Stimulated activated effector memory CD8-positive, alpha-beta T cell treated with anti-CD3 and anti-CD28 coated beads, Interleukin-12 subunit alpha, Interleukin-12 subunit beta, amount 100 ng/mL, for 72 hours (primary cell): ENCODE measurements around the gene SORL1-AS1.

Source experiments
- ATAC-seq: fragments of 150-1000 bp; cut with Tn5 transposase; 2 replicates; pipeline ENCODE4 v1.10.0; 2021
- DNase-seq, 2 donors: peaks; one replicate each; pipeline ENCODE4 v3.0.0; 2021 to 2022; ENCODE audit warnings: low spot score in 2 of 2
- H3K27ac Mint-ChIP-seq: one replicate; pipeline ENCODE4 v1.8.0; 2022; ENCODE audit warnings: mild to moderate bottlenecking, mixed read lengths
- H3K36me3 Mint-ChIP-seq: one replicate; pipeline ENCODE4 v1.8.0; 2022; ENCODE audit warnings: mild to moderate bottlenecking, mixed read lengths
- H3K4me1 Mint-ChIP-seq: one replicate; pipeline ENCODE4 v1.8.0; 2022; ENCODE audit warnings: mixed read lengths
- H3K4me3 Mint-ChIP-seq: one replicate; pipeline ENCODE4 v1.8.0; 2022; ENCODE audit warnings: mild to moderate bottlenecking, mixed read lengths
- H3K9me3 Mint-ChIP-seq: one replicate; pipeline ENCODE4 v1.8.0; 2022; ENCODE audit warnings: mixed read lengths

Gene SORL1-AS1

DNA sequence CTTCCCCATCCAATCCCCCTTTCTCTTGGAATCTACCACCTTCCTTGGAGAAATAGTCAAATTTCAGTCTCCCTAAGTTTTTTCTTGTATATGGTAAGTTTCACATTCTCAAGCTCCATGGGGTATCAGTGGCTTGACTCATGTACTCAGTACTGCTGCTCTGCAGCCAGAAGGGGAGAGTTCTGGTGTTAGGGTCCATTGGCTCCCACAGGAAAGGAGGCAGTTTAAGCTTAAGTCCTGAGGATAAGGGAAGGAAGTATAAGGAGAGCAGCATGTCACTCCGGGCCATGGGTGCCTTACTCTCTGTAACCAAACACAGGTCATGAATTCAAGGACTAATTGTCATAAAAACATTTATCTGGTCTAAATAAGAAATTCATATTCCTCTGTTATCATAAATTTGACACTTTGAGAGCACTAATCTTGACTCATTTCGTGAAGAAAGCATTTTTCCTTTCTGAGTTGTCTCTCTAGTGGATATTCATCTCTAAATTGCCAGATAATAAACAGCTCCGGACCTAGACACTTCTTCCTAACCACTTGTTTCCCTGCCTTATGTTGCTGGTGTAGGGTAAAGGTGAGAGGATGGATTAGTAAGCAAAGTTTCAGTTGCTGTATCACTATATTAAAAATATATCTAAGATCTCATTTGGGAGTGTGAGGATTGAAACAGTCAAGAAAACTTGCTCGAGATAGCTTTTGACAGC lies 20.8 kb downstream of the SORL1-AS1 start:
- ATAC-seq (peak; percentile 98), DNase-seq (no peak)
- Mint-ChIP-seq H3K4me1 (peaks cover 20% of the 10 kb centered on the region), H3K9me3 (no peaks in the 10 kb centered on the region), H3K36me3 (peaks cover 6% of the 10 kb centered on the region), H3K27ac (peak overlapping the region; percentile 36), H3K4me3 (peak overlapping the region; percentile 2)

DNA sequence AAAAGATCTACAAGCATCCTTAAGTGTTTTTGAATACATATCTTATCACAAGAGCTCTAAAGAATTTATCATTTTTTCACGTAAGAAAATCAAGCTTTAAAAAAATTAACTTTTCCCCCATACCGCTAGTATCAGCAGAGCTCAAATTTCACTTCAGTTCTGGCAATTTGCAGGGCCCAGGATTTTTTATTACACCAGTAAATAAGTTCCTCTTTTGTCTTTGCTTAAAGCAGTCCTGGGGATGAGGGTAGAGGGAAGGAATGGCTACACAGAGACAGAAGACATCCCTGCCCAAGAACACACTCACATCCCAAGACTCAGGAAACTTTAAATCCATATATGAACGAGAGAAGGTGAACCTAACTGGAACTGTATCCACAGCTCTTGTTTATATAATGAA lies 23.2 kb downstream of the SORL1-AS1 start:
- Mint-ChIP-seq H3K4me1 (peaks cover 19% of the 10 kb centered on the region), H3K36me3 (peaks cover 6% of the 10 kb centered on the region), H3K4me3 (no peak overlapping the region), H3K9me3 (no peaks in the 10 kb centered on the region), H3K27ac (no peak overlapping the region)
- DNase-seq, result no peak
- no peak for ATAC-seq

DNA sequence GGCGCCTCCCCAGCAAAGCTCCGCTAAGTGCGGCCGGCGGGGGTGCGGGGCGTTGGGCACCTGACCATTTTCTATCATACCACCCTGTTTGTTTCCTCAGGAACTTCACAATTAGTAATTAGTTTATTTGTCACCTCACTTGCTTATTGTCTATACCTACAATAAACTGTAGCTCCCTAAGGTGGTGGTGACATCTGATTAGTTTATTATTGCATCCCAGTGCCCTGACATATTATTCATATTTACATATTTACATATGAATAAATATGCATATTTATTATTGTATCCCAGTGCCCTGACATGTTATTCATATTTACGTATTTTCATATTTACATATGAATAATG lies 25.4 kb downstream of the SORL1-AS1 start:
- Mint-ChIP-seq H3K9me3 (no peaks in the 10 kb centered on the region), H3K4me1 (peaks cover 34% of the 10 kb centered on the region), H3K27ac (no peak overlapping the region), H3K4me3 (peak overlapping the region; percentile 50), H3K36me3 (peaks cover 6% of the 10 kb centered on the region)
- no peak for DNase-seq
- no peak for ATAC-seq

DNA sequence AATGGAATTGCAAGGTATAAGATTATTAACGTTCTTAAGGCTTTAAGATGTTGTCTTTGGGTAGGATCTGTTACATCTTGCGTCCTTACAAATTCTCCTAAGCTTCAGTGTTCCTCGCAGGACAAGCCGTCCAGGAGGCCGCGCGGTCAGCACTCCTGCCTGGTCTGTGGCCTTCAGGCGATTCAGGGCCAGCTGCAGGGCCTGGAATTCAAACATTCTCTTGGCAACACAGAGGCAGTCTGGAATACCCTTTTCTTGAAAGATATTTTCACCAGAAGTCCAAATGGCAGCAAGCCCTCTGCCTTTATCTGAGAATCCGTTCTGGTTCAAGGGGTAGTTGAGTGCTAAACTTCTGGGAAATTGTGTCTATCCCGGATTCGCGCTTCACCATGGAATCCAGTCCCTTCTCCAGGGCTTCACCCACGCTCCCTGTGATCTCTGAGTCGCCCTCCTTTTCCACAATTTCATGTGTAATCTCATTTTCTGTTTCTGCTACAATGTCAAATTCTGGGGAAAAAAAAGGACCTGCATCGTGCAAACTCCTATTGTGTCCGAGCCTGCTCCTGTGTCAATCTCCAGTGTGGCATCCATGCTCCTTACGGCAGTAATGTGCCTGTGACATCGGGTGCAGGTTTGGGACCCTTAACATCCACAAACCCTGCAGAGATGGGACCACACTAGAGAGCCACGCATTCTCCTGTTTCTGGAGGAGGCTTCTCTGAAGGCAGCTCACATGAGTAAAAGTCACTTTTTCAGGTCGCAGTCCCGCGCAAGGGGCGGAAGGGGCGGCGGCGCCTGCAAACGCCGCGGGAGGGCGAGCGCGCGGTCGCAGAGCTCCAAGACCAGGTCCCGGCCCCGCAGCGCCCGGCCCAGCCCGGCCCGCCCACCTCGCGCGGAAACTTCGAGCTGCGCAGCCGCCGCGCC lies 26.0 kb downstream of the SORL1-AS1 start:
- peak overlapping the region; percentile 50 for H3K4me3 Mint-ChIP-seq
- peak; percentile 65 for ATAC-seq
- H3K9me3 Mint-ChIP-seq, result no peaks in the 10 kb centered on the region
- peaks cover 29% of the 10 kb centered on the region for H3K4me1 Mint-ChIP-seq
- no peak overlapping the region for H3K27ac Mint-ChIP-seq
- peaks cover 4% of the 10 kb centered on the region for H3K36me3 Mint-ChIP-seq
- DNase-seq, result peak in 1 of 2 donors; percentile 22

DNA sequence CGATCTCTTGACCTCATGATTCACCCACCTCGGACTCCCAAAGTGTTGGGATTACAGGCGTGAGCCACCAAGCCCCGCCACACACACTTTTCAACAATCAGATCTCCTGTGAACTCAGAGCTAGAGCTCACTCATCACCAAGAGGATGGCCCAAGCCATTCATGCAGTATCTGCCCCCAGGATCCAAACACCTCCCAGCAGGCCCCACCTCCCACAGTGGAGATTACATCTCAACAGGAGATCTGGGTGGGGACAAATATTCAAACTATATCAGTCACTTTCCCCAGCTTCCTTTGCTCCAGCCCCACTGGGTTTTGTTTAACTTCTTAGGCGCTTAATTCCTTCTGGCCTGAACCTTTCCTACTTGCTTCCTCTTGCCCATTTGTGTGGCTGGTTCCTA lies 26.9 kb downstream of the SORL1-AS1 start:
- H3K9me3 Mint-ChIP-seq, result no peaks in the 10 kb centered on the region
- DNase-seq (no peak), ATAC-seq (no peak)
- H3K4me3 Mint-ChIP-seq, result no peak overlapping the region
- peaks cover 26% of the 10 kb centered on the region for H3K4me1 Mint-ChIP-seq
- no peaks in the 10 kb centered on the region for H3K36me3 Mint-ChIP-seq
- H3K27ac Mint-ChIP-seq, result no peak overlapping the region

DNA sequence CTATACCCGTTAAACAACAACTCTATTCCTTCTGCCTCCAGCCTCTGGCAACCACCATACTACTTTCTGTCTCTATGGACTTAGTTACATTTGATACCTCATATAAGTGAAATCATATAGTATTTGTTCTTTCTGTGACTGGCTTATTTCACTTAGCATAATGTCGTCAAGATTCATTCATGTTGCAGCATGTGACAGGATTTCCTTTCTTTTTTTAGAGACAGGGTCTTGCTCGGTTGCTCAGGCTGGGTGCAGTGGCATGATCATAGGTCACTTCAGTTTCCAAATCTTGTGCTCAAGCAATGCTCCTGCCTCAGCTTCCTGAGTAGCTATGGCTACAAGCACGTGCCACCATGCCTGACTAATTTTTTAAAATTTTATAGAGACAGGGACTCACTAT lies 30.1 kb downstream of the SORL1-AS1 start:
- Mint-ChIP-seq H3K4me3 (no peak overlapping the region), H3K4me1 (peaks cover 43% of the 10 kb centered on the region)
- no peak for ATAC-seq

DNA sequence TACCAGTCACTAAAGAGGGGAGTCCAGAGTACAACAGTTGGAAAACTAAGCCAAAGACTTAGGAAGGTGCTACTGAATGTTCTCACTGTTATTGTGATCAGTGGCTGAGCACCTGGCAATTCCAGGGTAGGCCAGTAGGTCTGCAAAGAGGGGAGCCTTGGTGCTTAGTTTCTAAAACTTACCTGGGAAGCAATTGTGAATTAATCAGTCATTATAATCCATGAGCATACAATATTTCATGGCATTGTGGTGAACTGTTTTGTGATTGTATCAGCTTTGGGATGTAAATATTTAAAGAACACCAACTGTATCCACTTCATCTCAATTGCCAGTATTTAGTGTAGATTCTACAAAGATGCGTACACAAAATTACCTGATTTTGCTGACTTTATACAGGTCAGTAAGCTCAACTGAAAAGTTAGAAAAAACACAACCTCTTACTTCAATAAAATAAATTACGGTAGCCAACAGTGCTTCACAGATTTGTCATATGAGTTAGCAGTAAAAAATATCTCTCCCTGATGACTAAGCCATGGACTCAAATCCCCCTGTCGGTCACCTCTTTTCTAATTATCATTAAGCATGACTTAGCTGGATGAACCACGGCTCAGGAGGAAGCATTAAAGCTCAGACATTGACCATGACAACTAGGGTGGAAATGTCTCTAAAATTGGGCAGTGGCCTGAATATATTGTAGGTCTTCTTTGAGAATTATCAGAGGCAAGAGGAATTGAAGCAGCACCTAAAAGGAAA lies 31.4 kb downstream of the SORL1-AS1 start:
- no peak overlapping the region for H3K4me3 Mint-ChIP-seq
- H3K27ac Mint-ChIP-seq, result peak overlapping the region; percentile 2
- peaks cover 50% of the 10 kb centered on the region for H3K4me1 Mint-ChIP-seq
- ATAC-seq (no peak), DNase-seq (no peak)
- H3K9me3 Mint-ChIP-seq, result no peaks in the 10 kb centered on the region
- H3K36me3 Mint-ChIP-seq, result no peaks in the 10 kb centered on the region

More for the DNA sequence above, 30.1 kb downstream of the SORL1-AS1 start:
- DNase-seq, result no peak
- Mint-ChIP-seq H3K27ac (no peak overlapping the region), H3K9me3 (no peaks in the 10 kb centered on the region), H3K36me3 (no peaks in the 10 kb centered on the region)

DNA sequence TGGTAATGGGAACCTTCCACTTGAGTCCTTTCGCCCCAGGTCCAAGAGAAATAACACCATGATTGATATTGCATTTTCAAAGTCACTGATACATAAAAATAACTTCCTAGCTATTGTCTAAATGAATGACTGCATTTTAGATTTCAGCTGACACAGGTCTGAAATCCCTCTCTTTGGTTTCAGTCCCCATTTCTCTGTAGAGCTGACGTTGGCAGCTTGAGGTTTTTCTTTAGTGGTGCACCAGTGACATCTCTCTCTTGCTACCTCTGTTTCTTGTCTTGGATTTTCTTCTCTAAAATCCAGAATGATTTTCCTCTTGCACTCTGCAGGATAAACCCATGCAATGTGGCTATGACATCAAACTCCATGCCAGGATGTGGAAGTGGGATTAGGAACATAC lies 32.4 kb downstream of the SORL1-AS1 start:
- H3K36me3 Mint-ChIP-seq, result no peaks in the 10 kb centered on the region
- H3K4me1 Mint-ChIP-seq, result peaks cover 50% of the 10 kb centered on the region
- ATAC-seq (peak; percentile 33), DNase-seq (no peak)
- H3K9me3 Mint-ChIP-seq, result no peaks in the 10 kb centered on the region
- H3K4me3 Mint-ChIP-seq, result no peak overlapping the region
- no peak overlapping the region for H3K27ac Mint-ChIP-seq

DNA sequence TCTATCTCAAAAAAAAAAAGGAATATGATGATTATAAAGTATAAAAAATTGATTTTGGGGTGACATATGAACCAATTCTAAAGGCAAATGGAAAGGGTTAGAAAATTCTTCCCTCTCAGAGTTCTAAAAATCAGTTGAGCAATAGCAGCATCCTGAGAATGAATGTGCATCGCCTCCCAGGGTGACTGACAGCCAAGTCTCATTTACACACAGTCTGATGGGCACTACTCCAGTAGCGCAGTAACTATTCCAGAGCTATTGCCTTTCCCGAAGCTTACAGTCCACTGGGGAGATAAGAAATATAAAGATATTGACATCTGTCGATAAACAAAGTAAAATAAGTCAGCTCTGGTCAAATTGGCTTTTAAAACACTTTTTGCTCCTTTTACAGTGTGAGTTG lies 32.9 kb downstream of the SORL1-AS1 start:
- H3K4me3 Mint-ChIP-seq, result no peak overlapping the region
- no peaks in the 10 kb centered on the region for H3K9me3 Mint-ChIP-seq
- ATAC-seq (no peak), DNase-seq (no peak)
- H3K27ac Mint-ChIP-seq, result no peak overlapping the region
- H3K36me3 Mint-ChIP-seq, result no peaks in the 10 kb centered on the region
- peaks cover 50% of the 10 kb centered on the region for H3K4me1 Mint-ChIP-seq

DNA sequence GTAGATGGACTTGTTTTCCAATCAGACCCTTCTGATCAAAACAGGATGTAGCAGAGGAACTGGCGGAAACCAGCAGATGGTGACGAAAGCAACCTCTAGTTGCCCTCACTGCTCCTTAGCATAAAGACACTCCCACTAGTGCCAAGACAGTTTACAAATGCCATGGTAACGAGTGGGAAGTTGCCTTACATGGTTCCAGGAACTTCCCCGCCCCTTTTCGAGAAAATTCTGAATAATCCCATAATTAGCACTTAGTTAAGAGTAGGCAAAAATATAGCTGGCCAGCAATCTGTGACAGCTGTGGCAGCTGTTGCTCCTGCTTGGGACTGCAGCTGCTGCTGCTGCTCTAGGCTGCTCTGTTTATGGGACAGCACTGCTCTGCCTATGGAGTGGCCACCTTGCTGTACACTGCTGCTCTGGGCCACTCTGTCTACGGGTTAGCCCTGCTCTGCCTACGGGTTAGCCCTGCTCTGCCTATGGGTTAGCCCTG lies 34.1 kb downstream of the SORL1-AS1 start:
- Mint-ChIP-seq H3K9me3 (no peaks in the 10 kb centered on the region), H3K4me1 (peaks cover 41% of the 10 kb centered on the region), H3K36me3 (no peaks in the 10 kb centered on the region), H3K27ac (peak overlapping the region; percentile 21), H3K4me3 (no peak overlapping the region)
- peak; percentile 74 for ATAC-seq
- no peak for DNase-seq

DNA sequence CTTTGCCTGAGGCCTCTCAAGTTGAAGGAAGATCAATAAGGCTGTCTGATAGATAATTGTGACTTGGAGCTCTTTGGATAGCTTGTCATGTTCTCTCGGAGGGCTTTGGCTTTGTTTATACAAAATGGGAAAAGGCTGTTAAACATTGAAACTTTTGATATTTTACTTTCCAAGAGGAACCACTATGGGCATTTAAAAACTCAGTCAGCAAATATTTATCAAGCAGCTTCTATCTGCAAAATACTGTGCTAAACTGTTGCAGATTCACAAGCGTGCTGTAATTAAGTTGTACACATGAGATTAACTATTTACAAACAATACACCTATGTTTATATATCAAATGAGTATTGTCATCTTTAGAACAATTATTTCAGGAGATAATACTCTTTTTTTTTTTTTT lies 35.2 kb downstream of the SORL1-AS1 start:
- ATAC-seq, result no peak
- H3K36me3 Mint-ChIP-seq, result no peaks in the 10 kb centered on the region
- peak overlapping the region; percentile 69 for H3K27ac Mint-ChIP-seq
- no peak for DNase-seq
- H3K4me1 Mint-ChIP-seq, result peaks cover 34% of the 10 kb centered on the region
- peak overlapping the region; percentile 44 for H3K4me3 Mint-ChIP-seq
- no peaks in the 10 kb centered on the region for H3K9me3 Mint-ChIP-seq

DNA sequence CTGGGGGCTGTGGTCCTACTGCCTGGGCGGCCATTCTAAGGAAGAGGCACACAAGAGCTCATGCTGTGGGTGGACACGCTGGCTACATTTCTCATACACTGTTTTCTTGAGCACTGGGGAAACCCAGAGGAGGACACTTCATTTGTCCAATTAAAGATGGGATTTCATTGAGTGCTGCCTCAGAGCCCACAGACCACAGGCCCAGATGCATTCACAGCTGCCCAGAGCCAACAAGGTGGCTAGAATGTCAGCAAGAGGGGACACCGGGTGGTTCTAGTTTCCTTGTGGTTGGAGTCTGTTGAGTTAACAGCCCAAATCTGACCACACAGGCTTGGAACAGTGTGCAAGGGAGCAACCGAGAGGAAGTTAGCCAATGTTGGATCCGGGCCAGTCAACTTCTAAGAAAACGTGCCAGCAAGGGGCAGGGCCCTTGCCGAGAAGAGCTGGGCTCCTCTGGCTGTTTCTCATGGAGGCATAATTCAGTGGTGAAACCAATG lies 35.7 kb downstream of the SORL1-AS1 start:
- Mint-ChIP-seq H3K27ac (peak overlapping the region; percentile 69), H3K9me3 (no peaks in the 10 kb centered on the region), H3K4me3 (peak overlapping the region; percentile 44), H3K4me1 (peaks cover 35% of the 10 kb centered on the region), H3K36me3 (no peaks in the 10 kb centered on the region)
- peak; percentile 86 for ATAC-seq
- peak; percentile 23 to 66 for DNase-seq

DNA sequence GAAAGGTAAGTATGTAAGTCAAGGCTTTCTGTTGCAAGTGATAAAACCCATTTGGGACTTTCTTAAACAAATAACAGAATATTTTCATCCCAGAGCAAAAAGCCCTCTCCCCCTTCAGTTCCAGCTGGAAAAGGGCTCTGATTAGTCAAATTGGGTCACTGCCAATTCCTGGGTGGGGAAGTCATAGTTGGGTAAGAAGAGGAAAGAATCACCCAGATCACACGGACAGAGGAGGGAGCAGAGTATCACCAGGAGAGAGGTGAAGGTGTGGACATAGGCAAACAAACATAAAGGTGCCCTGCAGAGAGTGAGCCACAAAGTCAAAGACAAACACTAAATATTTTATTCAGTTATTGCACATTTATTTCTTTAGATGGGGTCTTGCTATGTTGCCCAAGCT lies 36.9 kb downstream of the SORL1-AS1 start:
- no peak overlapping the region for H3K27ac Mint-ChIP-seq
- ATAC-seq, result no peak
- no peaks in the 10 kb centered on the region for H3K9me3 Mint-ChIP-seq
- peaks cover 37% of the 10 kb centered on the region for H3K4me1 Mint-ChIP-seq
- H3K36me3 Mint-ChIP-seq, result peaks cover 2% of the 10 kb centered on the region
- H3K4me3 Mint-ChIP-seq, result no peak overlapping the region
- no peak for DNase-seq

DNA sequence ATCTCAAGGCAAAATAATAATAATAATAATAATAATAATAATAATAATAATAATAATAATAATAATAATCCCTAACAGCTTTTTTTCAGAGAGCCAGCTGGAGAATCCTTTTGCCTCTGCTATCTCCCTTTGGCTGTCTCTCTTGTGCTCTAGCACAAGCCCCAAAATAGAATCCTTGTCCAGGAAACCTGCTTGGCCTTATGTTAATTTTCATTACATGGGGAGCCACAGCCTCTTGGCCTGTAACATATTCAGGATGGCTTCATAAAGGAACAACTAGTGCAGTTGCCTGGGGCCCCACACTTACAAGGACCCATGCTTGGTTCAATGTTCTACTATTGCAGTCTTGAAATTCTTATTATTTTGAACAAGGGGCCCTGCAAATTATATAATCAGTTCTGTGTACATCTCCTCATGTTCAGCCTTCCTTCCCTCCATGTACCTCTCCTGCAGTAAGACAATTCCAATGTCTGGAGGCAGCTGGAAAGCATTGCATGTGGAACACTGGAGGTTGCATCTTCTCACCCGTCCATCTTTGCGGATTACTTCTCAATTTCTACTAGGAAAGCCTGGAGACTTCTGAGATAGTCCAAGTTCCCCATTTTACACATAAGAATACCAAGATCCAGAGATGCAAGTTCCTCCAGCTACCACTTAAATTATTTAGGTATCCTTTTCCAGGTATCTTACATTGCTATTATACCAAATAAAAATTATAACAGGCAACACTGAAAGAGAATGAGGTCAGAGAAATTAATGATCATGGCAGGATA lies 38.4 kb downstream of the SORL1-AS1 start:
- H3K27ac Mint-ChIP-seq, result no peak overlapping the region
- no peaks in the 10 kb centered on the region for H3K9me3 Mint-ChIP-seq
- ATAC-seq, result no peak
- peaks cover 5% of the 10 kb centered on the region for H3K36me3 Mint-ChIP-seq
- DNase-seq, result no peak
- no peak overlapping the region for H3K4me3 Mint-ChIP-seq
- H3K4me1 Mint-ChIP-seq, result peaks cover 36% of the 10 kb centered on the region
